Retinal pigment epithelial cell (primary cell): ENCODE data around the gene HAUS5.
A peak's percentile ranks its signal among the peaks of the same experiment; 100 is the strongest.
"Not testable (repeated sequence)": the region's sequence is repeated elsewhere in the genome, so short reads cannot be mapped to it uniquely, and the experiment has no call there.

Experiments used
- DNase-seq: peaks from one replicate; pipeline ENCODE4 v3.0.0-alpha.2; 2010; ENCODE audit warnings: low read depth
- H3K4me3 ChIP-seq: 2 replicates; pipeline ENCODE4 v1.5.1; 2011; ENCODE audit warnings: mild to moderate bottlenecking, low read length, control low read depth, moderate library complexity
- TF ChIP-seq, protein P1 (sequence below): conservative IDR thresholded peaks from 2 replicates; pipeline ENCODE4 v1.5.1; 2011; ENCODE audit warnings: low read depth, low read length, control low read depth, inconsistent platforms

The HAUS5 gene

GRCh38 chr19:35592226-35592625 lies 20.3 kb upstream of the HAUS5 start:
- H3K4me3 ChIP-seq = no peak overlapping the region
- peak; percentile 13 for DNase-seq
- TF ChIP-seq, protein P1, sequence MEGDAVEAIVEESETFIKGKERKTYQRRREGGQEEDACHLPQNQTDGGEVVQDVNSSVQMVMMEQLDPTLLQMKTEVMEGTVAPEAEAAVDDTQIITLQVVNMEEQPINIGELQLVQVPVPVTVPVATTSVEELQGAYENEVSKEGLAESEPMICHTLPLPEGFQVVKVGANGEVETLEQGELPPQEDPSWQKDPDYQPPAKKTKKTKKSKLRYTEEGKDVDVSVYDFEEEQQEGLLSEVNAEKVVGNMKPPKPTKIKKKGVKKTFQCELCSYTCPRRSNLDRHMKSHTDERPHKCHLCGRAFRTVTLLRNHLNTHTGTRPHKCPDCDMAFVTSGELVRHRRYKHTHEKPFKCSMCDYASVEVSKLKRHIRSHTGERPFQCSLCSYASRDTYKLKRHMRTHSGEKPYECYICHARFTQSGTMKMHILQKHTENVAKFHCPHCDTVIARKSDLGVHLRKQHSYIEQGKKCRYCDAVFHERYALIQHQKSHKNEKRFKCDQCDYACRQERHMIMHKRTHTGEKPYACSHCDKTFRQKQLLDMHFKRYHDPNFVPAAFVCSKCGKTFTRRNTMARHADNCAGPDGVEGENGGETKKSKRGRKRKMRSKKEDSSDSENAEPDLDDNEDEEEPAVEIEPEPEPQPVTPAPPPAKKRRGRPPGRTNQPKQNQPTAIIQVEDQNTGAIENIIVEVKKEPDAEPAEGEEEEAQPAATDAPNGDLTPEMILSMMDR = peak; percentile 64

DNA sequence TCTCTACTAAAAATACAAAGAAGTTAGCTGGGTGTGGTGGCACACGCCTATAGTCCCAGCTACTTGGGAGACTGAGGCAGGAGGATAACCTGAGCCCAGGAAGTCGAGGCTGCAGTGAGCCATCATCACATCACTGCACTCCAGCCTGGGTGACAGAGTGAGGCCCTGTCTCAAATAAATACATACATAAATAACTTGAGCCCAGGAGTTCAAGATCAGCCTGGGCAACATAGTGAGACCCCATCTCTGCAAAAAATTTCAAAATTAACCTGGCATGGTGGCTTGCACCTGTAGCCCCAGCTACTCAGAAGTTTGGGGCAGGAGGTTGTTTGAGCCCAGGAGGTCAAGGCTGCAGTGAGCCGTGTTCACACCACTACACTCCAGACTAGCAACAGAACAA lies 17.5 kb upstream of the HAUS5 start:
- not testable (repeated sequence) for H3K4me3 ChIP-seq, DNase-seq

DNA sequence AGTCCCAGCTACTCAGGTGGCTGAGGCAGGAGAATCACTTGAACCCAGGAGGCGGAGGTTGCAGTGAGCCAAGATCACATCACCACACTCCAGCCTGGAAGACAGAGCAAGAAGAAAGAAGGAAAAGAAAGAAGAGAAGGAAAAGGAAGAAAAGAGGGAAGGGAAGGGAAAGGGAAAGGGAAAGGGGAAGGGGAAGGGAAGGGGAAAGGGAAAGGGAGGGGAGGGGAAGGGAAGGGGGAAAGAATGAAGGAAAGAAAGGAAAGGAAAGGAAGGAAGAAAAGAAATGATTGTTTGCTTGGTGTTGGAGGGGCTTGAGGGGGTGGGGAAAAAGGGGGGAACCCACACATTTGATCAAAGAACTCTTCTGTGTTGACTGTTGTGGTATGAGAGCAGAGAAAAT lies 16.6 kb upstream of the HAUS5 start:
- DNase-seq = no peak
- H3K4me3 ChIP-seq = no peak overlapping the region
- TF ChIP-seq, protein P1 = no peak

DNA sequence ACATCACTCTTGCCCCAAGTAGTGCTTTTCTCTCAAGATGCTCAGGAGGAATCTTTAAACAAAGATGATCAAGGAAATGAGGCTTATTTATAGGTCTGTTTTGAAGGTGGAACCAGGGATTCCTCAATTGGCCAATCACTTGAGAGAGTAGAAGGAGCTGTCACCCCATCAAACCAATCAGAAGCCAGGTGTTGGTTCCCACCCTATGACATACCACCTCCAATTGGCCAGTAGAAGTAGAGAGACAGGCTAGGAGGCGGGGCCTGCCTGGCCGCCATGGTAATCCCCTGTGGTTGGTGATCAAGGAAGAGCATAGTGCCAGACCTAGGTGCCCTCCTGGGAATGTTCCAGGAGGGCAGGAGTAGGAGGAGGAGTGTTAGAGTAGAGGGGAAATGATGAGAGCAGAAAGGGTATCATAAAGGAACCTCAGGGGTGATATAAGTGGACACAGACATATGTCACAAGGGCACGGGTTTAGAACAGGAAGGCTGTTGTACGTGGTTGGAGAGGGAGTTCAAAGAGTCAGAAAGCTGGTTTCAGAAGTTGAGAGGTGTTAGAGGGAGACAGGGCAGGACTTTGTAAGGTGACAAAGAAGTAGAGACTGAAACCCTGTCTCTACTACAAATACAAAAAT lies 16.1 kb upstream of the HAUS5 start:
- H3K4me3 ChIP-seq = no peak overlapping the region
- DNase-seq = no peak
- TF ChIP-seq, protein P1 = no peak

DNA sequence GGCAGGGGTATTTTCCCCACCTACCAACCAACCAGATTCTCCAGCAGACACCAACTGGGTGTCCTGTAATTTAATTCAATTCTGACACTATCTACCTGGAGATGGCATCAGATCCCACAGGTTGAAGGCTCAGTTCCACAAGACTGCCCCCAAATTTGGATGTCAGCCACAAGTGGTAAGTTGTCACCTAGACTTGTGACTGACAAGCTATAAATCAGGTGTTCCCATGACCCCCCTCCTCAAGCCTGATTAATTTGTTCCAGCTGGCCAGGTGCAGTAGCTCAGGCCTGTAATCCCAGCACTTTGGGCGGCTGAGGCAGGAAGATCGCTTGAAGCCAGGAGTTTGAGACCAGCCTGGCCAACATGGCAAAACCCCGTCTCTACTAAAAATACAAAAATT lies 10.6 kb upstream of the HAUS5 start:
- H3K4me3 ChIP-seq = no peak overlapping the region
- TF ChIP-seq, protein P1 = no peak
- no peak for DNase-seq

GRCh38 chr19:35604436-35604835 lies 8.1 kb upstream of the HAUS5 start:
- not testable (repeated sequence) for DNase-seq, H3K4me3 ChIP-seq

GRCh38 chr19:35607170-35607569 lies 5.4 kb upstream of the HAUS5 start:
- not testable (repeated sequence) for DNase-seq, H3K4me3 ChIP-seq

DNA sequence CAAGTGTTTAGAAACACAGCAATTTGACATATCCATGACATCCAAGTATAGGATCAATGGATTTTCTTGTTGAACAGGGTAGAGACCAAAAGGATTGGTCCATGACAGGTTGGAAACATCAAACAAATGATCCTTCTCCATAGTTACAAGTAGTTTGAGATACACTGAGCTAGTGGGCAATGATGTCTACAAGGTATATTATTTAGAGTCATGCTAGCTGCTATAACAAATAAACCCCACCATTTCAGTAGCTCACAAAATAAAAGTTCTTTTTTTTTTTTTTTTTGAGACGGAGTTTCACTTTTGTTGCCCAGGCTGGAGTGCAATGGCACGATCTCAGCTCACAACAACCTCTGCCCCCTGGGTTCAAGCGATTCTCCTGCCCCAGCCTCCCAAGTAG lies 4.9 kb upstream of the HAUS5 start:
- DNase-seq = no peak
- no peak overlapping the region for H3K4me3 ChIP-seq
- TF ChIP-seq, protein P1 = no peak

DNA sequence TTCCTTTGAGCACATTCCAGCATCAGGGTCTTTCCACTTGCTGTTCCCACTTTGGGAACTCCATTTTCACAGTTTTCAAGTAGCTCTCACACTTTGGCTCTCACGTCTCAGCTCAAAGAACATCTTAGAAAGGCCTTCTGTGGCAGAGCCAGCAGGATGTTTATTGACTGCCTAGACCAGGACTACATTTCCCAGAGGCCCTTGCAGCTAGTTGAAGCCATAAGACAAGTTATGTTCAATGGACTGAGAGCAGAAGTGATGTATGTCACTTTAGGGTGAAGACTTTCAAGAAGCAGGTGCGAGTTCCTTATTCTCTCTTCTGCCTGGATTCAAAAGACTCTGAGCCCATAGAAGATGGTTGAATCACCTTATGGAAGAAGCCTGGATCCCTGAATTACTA lies 4.3 kb upstream of the HAUS5 start:
- TF ChIP-seq, protein P1 = no peak
- no peak for DNase-seq
- no peak overlapping the region for H3K4me3 ChIP-seq
